Gastrocnemius medialis (tissue), 4 donors: ENCODE data around the gene SH2B3. TPM values are rescaled to one million over a fixed set of nuclear protein-coding genes. Genes with fewer than 3 reads are reported as not detected.

ENCODE experiments used
- ATAC-seq, 2 donors: fragments of 150-250 bp; one replicate each; pipeline ENCODE4 v1.9.1; 2016
- DNase-seq, 2 donors: peaks; one replicate each; pipeline ENCODE4 v3.0.0-alpha.2; 2019
- H3K27ac ChIP-seq, 4 donors: fragments of 200-600 bp; sonication (generic); 1 replicate in 1 of 4; 2 replicates in 3 of 4; pipeline ENCODE4 v1.5.1; 2016 to 2018; ENCODE audit warnings: mild to moderate bottlenecking in 2 of 4, moderate library complexity in 1 of 4
- H3K27me3 ChIP-seq, 3 donors: fragments of 200-600 bp; sonication (generic) in 2 of 3; 1 replicate in 1 of 3; 2 replicates in 2 of 3; pipeline versions ENCODE4 v1.5.1 to v1.6.0; 2016 to 2019; ENCODE audit warnings: mild to moderate bottlenecking in 1 of 3, moderate library complexity in 1 of 3
- H3K36me3 ChIP-seq, 2 donors: fragments of 200-600 bp; sonication (generic) in 1 of 2; one replicate each; pipeline ENCODE4 v1.5.1; 2017 to 2018
- H3K4me1 ChIP-seq, 2 donors: fragments of 200-600 bp; sonication (generic) in 1 of 2; one replicate each; pipeline ENCODE4 v1.5.1; 2016 to 2017; ENCODE audit warnings: mild to moderate bottlenecking in 2 of 2
- H3K4me3 ChIP-seq, 4 donors: fragments of 200-600 bp; sonication (generic) in 3 of 4; 1 replicate in 1 of 4; 2 replicates in 3 of 4; pipeline ENCODE4 v1.5.1; 2016 to 2019; ENCODE audit warnings: mild to moderate bottlenecking in 2 of 4
- H3K9me3 ChIP-seq, 3 donors: fragments of 200-600 bp; sonication (generic) in 2 of 3; 1 replicate in 1 of 3; 2 replicates in 2 of 3; pipeline ENCODE4 v1.5.1; 2016 to 2019
- CTCF ChIP-seq, 5 experiments: fragments of 450-650 bp in 3 of 5; fragments of 200-600 bp in 2 of 5; sonication (generic) in 2 of 5; IDR thresholded peaks in 4 of 5; conservative IDR thresholded peaks in 1 of 5; 1 replicate in 4 of 5; 2 replicates in 1 of 5; pipeline ENCODE4 v1.5.1; 2016 to 2019; ENCODE audit warnings: antibody characterized with exemption in 5 of 5, mild to moderate bottlenecking in 3 of 5, moderate library complexity in 3 of 5
- POLR2A ChIP-seq, 2 donors: fragments of 450-650 bp; IDR thresholded peaks; one replicate each; pipeline ENCODE4 v1.6.1; 2017; ENCODE audit warnings: antibody characterized with exemption in 2 of 2, mild to moderate bottlenecking in 2 of 2, moderate library complexity in 2 of 2
- in situ Hi-C, 4 donors: fragments of 200-750 bp; cut with MboI; loops; one replicate each; pipeline versions ENCODE4 v1.15.0 to v1.8.0; 2017; ENCODE audit warnings: low sequenced_read_pairs in 4 of 4
- intact Hi-C: fragments of 100-400 bp; cut with DNase I; formaldehyde crosslinking; loops from one replicate; pipeline ENCODE4 v1.15.1; 2023; ENCODE audit warnings: low total_unique reads
- total RNA-seq, 4 donors: library from RNA; depleted of rRNA; stranded (reverse); fragments of >200 nt; gene quantifications; one replicate each; pipeline versions ENCODE4 v1.1.0 to v1.2.3, GENCODE V29; 2016

Gene SH2B3
- total RNA-seq, 4 donors from 2014 or later: 10.4 to 20.0 (median 15.5) TPM

DNA sequence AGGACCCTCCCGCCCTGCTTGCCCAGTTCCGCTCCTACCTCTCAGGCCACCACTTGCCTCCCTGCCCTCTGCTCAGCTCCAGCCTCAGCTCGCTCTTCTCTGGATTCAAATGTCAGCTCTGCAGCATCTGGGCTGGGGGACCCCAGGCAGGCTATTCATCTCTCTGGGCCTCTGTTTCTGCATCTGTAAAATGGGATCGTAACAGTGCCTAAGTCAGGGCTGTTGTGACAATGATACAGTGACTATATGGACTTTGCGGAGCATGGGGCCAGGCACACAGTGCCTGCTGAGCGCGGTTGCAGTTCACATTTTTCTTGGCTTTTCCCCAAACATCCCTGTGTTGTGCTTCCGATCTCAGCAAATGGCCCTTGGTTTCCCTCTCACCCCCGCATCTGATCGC is 39.6 kb upstream of the SH2B3 start:
- Histone ChIP-seq H3K4me1 (peaks cover 12 to 19% of the 10 kb centered on the region in 2 donors), H3K27me3 (no peaks in the 10 kb centered on the region), H3K4me3 (no peak overlapping the region), H3K27ac (no peak overlapping the region), H3K9me3 (no peaks in the 10 kb centered on the region), H3K36me3 (no peaks in the 10 kb centered on the region)
- DNase-seq: no peak
- in situ Hi-C loops: no loop called here
- intact Hi-C loops: no loop called here
- TF ChIP-seq POLR2A (IDR thresholded peaks at IDR 0.05) (no peak), CTCF (IDR thresholded peaks at IDR 0.05 in 4 of 5, conservative IDR thresholded peaks at IDR 0.05 in 1 of 5) (no peak)
- no peak for ATAC-seq

GRCh38 chr12:111366583-111366982 is 39.1 kb upstream of the SH2B3 start:
- Histone ChIP-seq H3K9me3 (no peaks in the 10 kb centered on the region), H3K27ac (no peak overlapping the region), H3K36me3 (no peaks in the 10 kb centered on the region), H3K27me3 (no peaks in the 10 kb centered on the region), H3K4me1 (peaks cover 12 to 19% of the 10 kb centered on the region in 2 donors), H3K4me3 (no peak overlapping the region)
- TF ChIP-seq POLR2A (IDR thresholded peaks at IDR 0.05): no peak
- no peak for TF ChIP-seq CTCF (IDR thresholded peaks at IDR 0.05 in 4 of 5, conservative IDR thresholded peaks at IDR 0.05 in 1 of 5)
- intact Hi-C loops: no loop called here
- ATAC-seq: no peak
- in situ Hi-C loops: no loop called here
- DNase-seq: no peak

DNA sequence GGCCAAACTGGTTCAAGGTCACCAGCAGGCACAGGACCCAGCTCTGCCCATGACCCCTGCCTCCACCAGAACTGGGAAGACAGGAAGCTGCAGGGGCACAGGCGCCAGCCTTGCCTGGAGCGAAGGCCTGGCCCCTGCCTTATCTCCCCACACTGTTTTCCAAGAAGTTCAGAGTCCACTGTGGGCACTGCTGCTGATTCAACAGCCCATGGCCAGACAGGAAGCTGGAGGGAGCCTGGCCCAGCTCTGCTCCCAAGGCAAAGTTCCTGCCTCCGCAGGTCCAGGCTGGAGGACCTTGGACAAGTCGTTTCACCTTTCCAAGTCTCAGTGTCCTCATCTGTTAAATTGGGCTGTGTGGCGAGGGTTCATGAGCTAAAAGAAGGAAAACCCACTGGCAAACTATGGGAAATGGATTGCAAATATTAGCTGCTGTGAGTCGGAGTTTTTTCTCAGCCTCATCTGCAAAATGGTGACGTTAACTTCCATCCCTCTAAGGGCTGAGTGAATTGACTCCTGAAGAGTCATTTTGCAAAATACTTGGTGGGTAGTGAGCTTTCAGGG is 38.0 kb upstream of the SH2B3 start:
- Histone ChIP-seq H3K4me3 (peak overlapping the region; percentile 80 to 98 (median 90)), H3K27ac (peak overlapping the region in 3 of 4 donors; percentile 66 to 89 (median 85)), H3K4me1 (peaks cover 12 to 19% of the 10 kb centered on the region in 2 donors), H3K27me3 (no peaks in the 10 kb centered on the region), H3K9me3 (no peaks in the 10 kb centered on the region), H3K36me3 (no peaks in the 10 kb centered on the region)
- DNase-seq (no peak), ATAC-seq (no peak)
- intact Hi-C loops: loop anchor here (2.0 kb wide), 1 partner anchor 37 kb away; the partner anchor contains the start of gene SH2B3
- no peak for TF ChIP-seq CTCF (IDR thresholded peaks at IDR 0.05 in 4 of 5, conservative IDR thresholded peaks at IDR 0.05 in 1 of 5)
- TF ChIP-seq POLR2A (IDR thresholded peaks at IDR 0.05): no peak
- in situ Hi-C loops: no loop called here

- H3K9me3 ChIP-seq: no peaks in the 10 kb centered on the region
- ATAC-seq: peak; percentile 5 to 15
These were observed 37.4 kb upstream of the SH2B3 start for GRCh38 chr12:111368291-111368787.

More at GRCh38 chr12:111368291-111368787, 37.4 kb upstream of the SH2B3 start:
- H3K27me3 ChIP-seq: no peaks in the 10 kb centered on the region
- intact Hi-C loops: loop anchor here (2.0 kb wide), 1 partner anchor 36 kb away; the partner anchor contains the start of gene SH2B3
- TF ChIP-seq POLR2A (IDR thresholded peaks at IDR 0.05) (no peak), CTCF (IDR thresholded peaks at IDR 0.05 in 4 of 5, conservative IDR thresholded peaks at IDR 0.05 in 1 of 5) (no peak)
- in situ Hi-C loops: no loop called here
- H3K27ac ChIP-seq: peak overlapping the region; percentile 66 to 89 (median 79)
- peak overlapping the region; percentile 80 to 98 (median 90) for H3K4me3 ChIP-seq
- peaks cover 12 to 19% of the 10 kb centered on the region in 2 donors for H3K4me1 ChIP-seq
- no peak for DNase-seq
- H3K36me3 ChIP-seq: no peaks in the 10 kb centered on the region
